GM19193 (cell line): ENCODE results near the gene TMED5.

ENCODE experiments used
- POLR2A ChIP-seq: IDR thresholded peaks from 4 replicates; pipeline ENCODE4 v1.6.1; 2011; ENCODE audit not compliant: insufficient read depth, insufficient read length; ENCODE audit errors: extremely low read depth

Gene TMED5

DNA sequence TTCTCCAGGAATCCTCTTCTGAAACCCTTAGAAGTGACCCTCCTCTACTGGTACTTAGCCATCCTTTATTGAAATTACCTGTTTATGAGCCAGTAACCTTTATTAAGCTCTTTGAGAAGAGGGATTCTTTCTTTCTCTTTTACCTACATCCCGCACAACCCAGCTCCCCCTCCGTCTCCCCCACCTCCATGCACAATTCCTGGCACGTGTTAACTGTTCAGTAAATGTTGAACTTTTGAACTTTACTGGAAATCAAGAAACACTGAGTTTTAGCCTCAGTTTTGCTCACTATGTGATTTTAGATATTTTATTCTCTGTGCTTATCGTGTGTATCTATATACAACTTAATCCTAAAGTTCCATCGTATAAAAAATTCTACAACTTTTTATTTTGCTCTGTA lies 1.8 kb downstream of the TMED5 start:
- TF ChIP-seq POLR2A = no peak

GRCh38 chr1:93177991-93178390 lies 2.2 kb downstream of the TMED5 start:
- no peak for TF ChIP-seq POLR2A

- TF ChIP-seq POLR2A = no peak
These were observed 7.4 kb downstream of the TMED5 start for GRCh38 chr1:93172778-93173177.

GRCh38 chr1:93171549-93172034 lies 8.6 kb downstream of the TMED5 start:
- no peak for TF ChIP-seq POLR2A

GRCh38 chr1:93167006-93167405 lies 13.2 kb downstream of the TMED5 start:
- no peak for TF ChIP-seq POLR2A

GRCh38 chr1:93164816-93165215 lies 15.4 kb downstream of the TMED5 start:
- no peak for TF ChIP-seq POLR2A

GRCh38 chr1:93159337-93159736 lies 20.9 kb downstream of the TMED5 start:
- no peak for TF ChIP-seq POLR2A

- no peak for TF ChIP-seq POLR2A
These were observed 24.9 kb downstream of the TMED5 start for GRCh38 chr1:93155335-93155734.

- no peak for TF ChIP-seq POLR2A
These were observed 25.3 kb downstream of the TMED5 start for GRCh38 chr1:93154898-93155297.

DNA sequence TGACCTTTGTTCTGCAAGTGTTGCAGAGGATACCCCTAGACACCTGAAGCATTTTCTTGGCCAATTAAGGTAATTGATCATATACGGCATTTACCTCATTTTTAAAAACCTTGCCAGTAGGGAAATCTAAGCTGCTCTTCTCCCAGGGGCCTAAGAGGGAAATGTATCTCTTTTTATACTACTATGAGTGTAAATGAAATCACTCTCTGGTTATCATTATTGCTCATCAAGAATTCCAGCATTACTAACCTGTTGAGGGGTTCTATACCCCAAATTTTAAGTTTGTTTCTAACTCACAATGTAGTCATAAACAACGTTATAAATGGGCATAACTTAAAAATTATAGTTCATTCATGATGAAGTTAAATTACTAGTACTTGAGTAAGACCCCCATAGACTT lies 27.4 kb downstream of the TMED5 start:
- TF ChIP-seq POLR2A = no peak

DNA sequence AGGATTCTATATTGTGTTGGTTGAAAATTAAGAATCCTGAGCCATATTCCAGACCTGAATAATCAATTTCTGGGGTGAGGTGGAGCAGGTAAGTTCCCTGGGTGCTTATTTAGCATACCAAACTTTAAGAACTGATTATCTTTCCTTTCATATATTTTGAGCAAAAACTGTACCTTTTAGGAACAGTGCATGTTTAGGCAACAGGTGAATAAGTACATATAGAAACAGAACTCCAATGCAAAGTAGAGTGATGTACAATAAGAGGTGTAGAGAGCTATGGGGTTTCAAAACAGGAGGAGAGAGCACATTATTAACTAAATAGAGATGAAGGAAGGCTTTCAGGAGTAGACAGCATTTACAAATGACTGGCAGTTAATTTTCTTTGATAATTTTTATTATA lies 28.7 kb downstream of the TMED5 start:
- TF ChIP-seq POLR2A = no peak

GRCh38 chr1:93150729-93151128 lies 29.5 kb downstream of the TMED5 start:
- TF ChIP-seq POLR2A = no peak

DNA sequence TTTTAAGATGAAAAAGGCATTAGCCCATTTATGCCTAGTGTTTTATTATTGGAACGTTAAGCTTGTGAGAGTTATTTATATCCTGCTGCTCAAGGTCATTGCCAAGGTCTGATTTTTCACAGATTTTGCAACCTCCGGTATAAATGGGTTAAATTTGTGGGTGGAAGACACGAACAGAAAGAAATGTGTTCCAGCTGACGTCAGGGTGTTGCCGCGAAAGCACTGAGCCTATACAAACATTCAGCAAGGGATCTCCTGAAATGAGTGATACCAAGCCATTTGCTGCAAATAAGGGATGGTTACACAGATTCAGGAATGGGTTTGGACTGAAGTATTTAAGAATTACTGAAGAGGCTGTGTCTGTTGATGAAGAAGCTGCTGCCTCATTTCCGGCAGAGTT lies 32.2 kb downstream of the TMED5 start:
- no peak for TF ChIP-seq POLR2A

- no peak for TF ChIP-seq POLR2A
These were observed 36.4 kb downstream of the TMED5 start for GRCh38 chr1:93143769-93144168.

GRCh38 chr1:93143136-93143535 lies 37.1 kb downstream of the TMED5 start:
- no peak for TF ChIP-seq POLR2A

- no peak for TF ChIP-seq POLR2A
These were observed 38.1 kb downstream of the TMED5 start for GRCh38 chr1:93142161-93142560.

- no peak for TF ChIP-seq POLR2A
These were observed 40.1 kb downstream of the TMED5 start for GRCh38 chr1:93140106-93140505.
